Osteocyte (in vitro differentiated cells): ENCODE data around the gene RPS26. TPM values are rescaled to one million over a fixed set of nuclear protein-coding genes. Genes with fewer than 3 reads are reported as not detected.

Source experiments
- DNase-seq: peaks from one replicate; pipeline ENCODE4 v3.0.0; 2021; ENCODE audit warnings: mixed read lengths; ENCODE audit not compliant: unreplicated experiment; ENCODE audit errors: extremely low spot score
- H3K27ac Mint-ChIP-seq: one replicate; pipeline ENCODE4 v1.8.0; 2021; ENCODE audit warnings: mild to moderate bottlenecking, mixed read lengths; ENCODE audit not compliant: unreplicated experiment
- H3K27me3 Mint-ChIP-seq: one replicate; pipeline ENCODE4 v1.8.0; 2021; ENCODE audit warnings: mixed read lengths; ENCODE audit not compliant: unreplicated experiment
- H3K36me3 Mint-ChIP-seq: one replicate; pipeline ENCODE4 v1.8.0; 2021; ENCODE audit warnings: mixed read lengths; ENCODE audit not compliant: unreplicated experiment
- H3K4me1 Mint-ChIP-seq: one replicate; pipeline ENCODE4 v1.8.0; 2021; ENCODE audit warnings: mixed read lengths; ENCODE audit not compliant: unreplicated experiment
- H3K4me3 Mint-ChIP-seq: one replicate; pipeline ENCODE4 v1.8.0; 2021; ENCODE audit warnings: mild to moderate bottlenecking, moderate library complexity, mixed read lengths; ENCODE audit not compliant: unreplicated experiment
- H3K9me3 Mint-ChIP-seq: one replicate; pipeline ENCODE4 v1.8.0; 2021; ENCODE audit warnings: mixed read lengths; ENCODE audit not compliant: unreplicated experiment
- total RNA-seq: library from RNA; stranded (reverse); gene quantifications from 2 replicates; pipeline ENCODE4 v1.2.1, GENCODE V29; 2021
- TF ChIP-seq, protein P1 (sequence below): fragments of 200-600 bp; sonication (generic); IDR thresholded peaks from 2 replicates; pipeline ENCODE4 v1.5.0; 2021; ENCODE audit warnings: antibody characterized with exemption, mild to moderate bottlenecking, moderate library complexity

RPS26 gene
- total RNA-seq, 1 donor from 2014 or later = 25.0 TPM

- TF ChIP-seq, protein P1, sequence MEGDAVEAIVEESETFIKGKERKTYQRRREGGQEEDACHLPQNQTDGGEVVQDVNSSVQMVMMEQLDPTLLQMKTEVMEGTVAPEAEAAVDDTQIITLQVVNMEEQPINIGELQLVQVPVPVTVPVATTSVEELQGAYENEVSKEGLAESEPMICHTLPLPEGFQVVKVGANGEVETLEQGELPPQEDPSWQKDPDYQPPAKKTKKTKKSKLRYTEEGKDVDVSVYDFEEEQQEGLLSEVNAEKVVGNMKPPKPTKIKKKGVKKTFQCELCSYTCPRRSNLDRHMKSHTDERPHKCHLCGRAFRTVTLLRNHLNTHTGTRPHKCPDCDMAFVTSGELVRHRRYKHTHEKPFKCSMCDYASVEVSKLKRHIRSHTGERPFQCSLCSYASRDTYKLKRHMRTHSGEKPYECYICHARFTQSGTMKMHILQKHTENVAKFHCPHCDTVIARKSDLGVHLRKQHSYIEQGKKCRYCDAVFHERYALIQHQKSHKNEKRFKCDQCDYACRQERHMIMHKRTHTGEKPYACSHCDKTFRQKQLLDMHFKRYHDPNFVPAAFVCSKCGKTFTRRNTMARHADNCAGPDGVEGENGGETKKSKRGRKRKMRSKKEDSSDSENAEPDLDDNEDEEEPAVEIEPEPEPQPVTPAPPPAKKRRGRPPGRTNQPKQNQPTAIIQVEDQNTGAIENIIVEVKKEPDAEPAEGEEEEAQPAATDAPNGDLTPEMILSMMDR = no peak
- Mint-ChIP-seq H3K27me3 (no peaks in the 10 kb centered on the region), H3K27ac (no peak overlapping the region), H3K4me1 (peaks cover 7% of the 10 kb centered on the region), H3K9me3 (no peaks in the 10 kb centered on the region), H3K4me3 (no peak overlapping the region), H3K36me3 (no peaks in the 10 kb centered on the region)
- no peak for DNase-seq
Measured at GRCh38 chr12:56082382-56082781, 40.7 kb downstream of the RPS26 start.

DNA sequence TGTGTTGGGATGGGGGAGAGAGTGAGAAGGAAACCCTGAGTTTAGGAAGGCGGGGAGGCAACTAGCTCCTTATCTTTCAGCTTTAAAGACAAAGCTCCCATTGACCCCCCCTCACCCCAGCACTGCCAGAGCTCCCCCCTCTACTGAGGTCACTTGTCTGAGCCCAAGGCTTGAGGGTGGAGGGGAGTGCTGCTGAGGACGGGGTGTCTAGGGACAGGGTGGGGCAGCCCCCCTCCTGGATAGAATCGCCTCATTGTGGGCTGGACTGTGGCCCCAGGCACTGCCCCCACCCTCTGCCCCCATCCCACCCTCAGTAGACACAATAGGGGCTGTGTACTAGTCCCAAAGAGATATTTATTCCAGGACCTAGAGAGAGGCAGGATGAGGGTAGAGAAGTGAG is 41.2 kb downstream of the RPS26 start:
- no peaks in the 10 kb centered on the region for H3K27me3 Mint-ChIP-seq
- H3K4me1 Mint-ChIP-seq = peaks cover 7% of the 10 kb centered on the region
- H3K4me3 Mint-ChIP-seq = no peak overlapping the region
- TF ChIP-seq, protein P1 = no peak
- no peaks in the 10 kb centered on the region for H3K36me3 Mint-ChIP-seq
- no peaks in the 10 kb centered on the region for H3K9me3 Mint-ChIP-seq
- no peak for DNase-seq
- no peak overlapping the region for H3K27ac Mint-ChIP-seq

- H3K36me3 Mint-ChIP-seq = no peaks in the 10 kb centered on the region
- no peaks in the 10 kb centered on the region for H3K9me3 Mint-ChIP-seq
- H3K27me3 Mint-ChIP-seq = no peaks in the 10 kb centered on the region
- DNase-seq = no peak
- no peak overlapping the region for H3K27ac Mint-ChIP-seq
- TF ChIP-seq, protein P1 = no peak
- no peaks in the 10 kb centered on the region for H3K4me1 Mint-ChIP-seq
- H3K4me3 Mint-ChIP-seq = no peak overlapping the region
Measured at GRCh38 chr12:56084958-56085543, 43.3 kb downstream of the RPS26 start.

GRCh38 chr12:56086096-56086495 is 44.4 kb downstream of the RPS26 start:
- DNase-seq = no peak
- Mint-ChIP-seq H3K4me1 (no peaks in the 10 kb centered on the region), H3K36me3 (no peaks in the 10 kb centered on the region), H3K27me3 (no peaks in the 10 kb centered on the region), H3K9me3 (no peaks in the 10 kb centered on the region), H3K4me3 (no peak overlapping the region), H3K27ac (no peak overlapping the region)
- TF ChIP-seq, protein P1 = no peak

GRCh38 chr12:56086608-56087007 is 44.9 kb downstream of the RPS26 start:
- TF ChIP-seq, protein P1 = no peak
- Mint-ChIP-seq H3K36me3 (no peaks in the 10 kb centered on the region), H3K9me3 (no peaks in the 10 kb centered on the region), H3K4me3 (no peak overlapping the region), H3K27ac (no peak overlapping the region), H3K27me3 (no peaks in the 10 kb centered on the region), H3K4me1 (no peaks in the 10 kb centered on the region)
- DNase-seq = no peak
